Measurements from ENCODE around the gene LY86. TPM values are rescaled to one million over a fixed set of nuclear protein-coding genes. Genes with fewer than 3 reads are reported as not detected.

Gene LY86
- total RNA-seq, 2 experiments from 2014 or later = 1.2 to 1.3 TPM

DNA sequence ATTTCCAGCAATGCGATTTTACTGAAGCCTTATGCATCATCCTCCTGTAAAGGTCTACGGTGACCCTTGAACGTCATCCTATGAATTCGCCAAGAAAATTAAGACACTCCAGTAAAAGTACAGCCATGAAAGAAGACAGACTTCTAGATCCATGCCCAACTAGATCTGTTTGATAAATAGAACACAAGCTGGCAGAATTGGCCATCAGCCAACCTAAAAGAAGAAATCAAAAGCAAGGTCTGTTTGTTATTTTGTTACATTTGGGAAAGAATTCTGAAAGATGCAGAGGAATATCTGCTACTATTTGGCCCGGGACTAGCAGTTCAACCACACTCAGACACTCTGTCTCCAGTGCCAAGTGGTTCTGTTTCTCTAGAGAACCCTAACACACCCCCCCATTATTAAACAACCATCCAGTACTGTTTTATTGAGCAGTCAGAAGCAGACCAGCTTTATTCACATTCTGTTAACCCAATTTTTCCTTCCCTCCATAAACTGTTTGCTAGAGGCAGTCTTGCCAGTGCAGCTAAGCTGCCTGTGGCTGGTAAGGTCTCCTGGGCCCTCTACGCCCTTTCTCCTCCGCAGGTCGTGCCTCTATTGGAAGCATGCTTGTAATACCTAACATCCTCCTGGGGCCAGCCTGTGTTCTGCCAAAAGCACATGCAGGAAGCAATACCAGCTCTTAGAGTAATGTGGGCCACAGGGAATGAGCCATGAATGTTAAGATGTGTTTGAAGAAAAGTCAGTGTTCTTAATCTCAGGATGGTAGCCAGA lies 30.7 kb downstream of the LY86 start:
- Mint-ChIP-seq H3K4me3 (no peak overlapping the region), H3K4me1 (peaks cover 33% of the 10 kb centered on the region), H3K27ac (no peak overlapping the region), H3K27me3 (no peaks in the 10 kb centered on the region), H3K36me3 (no peaks in the 10 kb centered on the region), H3K9me3 (no peaks in the 10 kb centered on the region)
- DNase-seq = no peak

DNA sequence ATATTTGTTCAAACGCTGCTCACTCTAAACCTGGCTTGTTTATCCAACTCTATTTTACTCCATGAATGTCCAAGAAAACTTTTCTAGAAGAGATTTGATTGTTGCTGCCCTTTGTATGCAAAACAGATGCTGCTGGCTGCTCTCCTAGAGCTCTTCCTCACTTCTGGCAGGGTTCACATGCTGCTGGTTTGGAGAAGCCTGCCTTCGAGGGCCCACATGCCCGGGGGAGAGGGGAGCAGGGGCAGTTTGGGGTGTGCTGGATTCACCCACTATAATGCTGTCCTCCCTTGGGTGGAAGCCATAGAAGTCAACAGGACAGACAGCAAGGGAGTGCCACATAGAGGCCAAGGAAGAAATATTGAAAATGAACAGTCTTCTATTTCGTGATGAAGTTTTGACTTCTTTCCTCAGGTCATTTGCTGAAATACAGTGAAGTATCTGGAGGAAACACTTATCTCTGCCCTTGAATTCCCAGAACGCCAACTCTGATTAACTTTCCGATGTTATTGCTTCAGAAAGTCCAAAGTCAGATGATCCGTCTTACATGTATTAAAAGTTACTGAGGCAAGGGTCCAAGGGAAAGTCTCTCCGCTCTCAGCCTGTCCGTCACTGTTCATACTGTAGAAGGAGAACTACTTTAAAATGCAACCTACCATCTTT lies 32.4 kb downstream of the LY86 start:
- H3K4me1 Mint-ChIP-seq = peaks cover 31% of the 10 kb centered on the region
- H3K9me3 Mint-ChIP-seq = no peaks in the 10 kb centered on the region
- H3K27ac Mint-ChIP-seq = no peak overlapping the region
- no peaks in the 10 kb centered on the region for H3K27me3 Mint-ChIP-seq
- H3K36me3 Mint-ChIP-seq = no peaks in the 10 kb centered on the region
- no peak for DNase-seq
- H3K4me3 Mint-ChIP-seq = no peak overlapping the region

DNA sequence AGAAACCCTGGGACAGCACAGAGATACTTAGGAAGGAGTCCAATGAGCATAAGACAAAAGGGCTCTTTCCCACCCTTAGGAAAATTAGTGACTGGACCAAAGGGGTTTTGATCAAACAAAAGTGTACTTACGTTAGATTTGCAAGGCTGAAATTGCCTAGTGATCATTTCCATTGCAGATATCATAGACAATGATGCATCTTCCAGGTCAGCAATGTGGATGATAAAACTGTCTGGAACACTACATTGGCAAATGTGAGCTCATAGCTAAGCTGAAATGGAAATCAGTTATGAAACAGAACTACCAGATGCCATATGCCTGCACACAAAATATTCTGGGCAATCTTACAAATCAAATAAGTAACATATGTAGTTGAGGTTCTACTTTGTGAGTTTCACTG lies 34.0 kb downstream of the LY86 start:
- Mint-ChIP-seq H3K36me3 (no peaks in the 10 kb centered on the region), H3K27ac (no peak overlapping the region), H3K27me3 (no peaks in the 10 kb centered on the region), H3K9me3 (no peaks in the 10 kb centered on the region), H3K4me3 (no peak overlapping the region), H3K4me1 (peaks cover 26% of the 10 kb centered on the region)
- DNase-seq = no peak

DNA sequence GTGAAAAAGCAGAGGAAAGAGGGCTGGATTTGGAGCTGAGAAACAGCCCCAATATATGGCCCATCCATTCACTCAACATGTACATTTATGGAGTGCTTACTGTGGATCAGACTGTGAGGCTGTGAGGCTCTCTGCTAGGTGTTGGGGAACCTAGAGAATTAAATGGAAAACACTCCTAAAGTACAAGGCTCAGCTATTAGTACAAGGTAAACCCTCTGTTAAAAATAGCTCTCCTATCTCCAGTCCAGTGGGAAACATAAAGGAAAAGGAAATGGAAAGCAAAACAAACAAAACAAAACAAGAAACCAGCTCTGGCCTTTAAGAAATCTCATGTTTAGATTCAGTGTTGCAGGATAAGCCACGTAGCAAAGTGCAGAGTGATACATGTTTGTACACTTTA lies 35.0 kb downstream of the LY86 start:
- Mint-ChIP-seq H3K27me3 (no peaks in the 10 kb centered on the region), H3K4me3 (no peak overlapping the region), H3K27ac (no peak overlapping the region), H3K9me3 (no peaks in the 10 kb centered on the region), H3K4me1 (peaks cover 25% of the 10 kb centered on the region), H3K36me3 (no peaks in the 10 kb centered on the region)
- no peak for DNase-seq

DNA sequence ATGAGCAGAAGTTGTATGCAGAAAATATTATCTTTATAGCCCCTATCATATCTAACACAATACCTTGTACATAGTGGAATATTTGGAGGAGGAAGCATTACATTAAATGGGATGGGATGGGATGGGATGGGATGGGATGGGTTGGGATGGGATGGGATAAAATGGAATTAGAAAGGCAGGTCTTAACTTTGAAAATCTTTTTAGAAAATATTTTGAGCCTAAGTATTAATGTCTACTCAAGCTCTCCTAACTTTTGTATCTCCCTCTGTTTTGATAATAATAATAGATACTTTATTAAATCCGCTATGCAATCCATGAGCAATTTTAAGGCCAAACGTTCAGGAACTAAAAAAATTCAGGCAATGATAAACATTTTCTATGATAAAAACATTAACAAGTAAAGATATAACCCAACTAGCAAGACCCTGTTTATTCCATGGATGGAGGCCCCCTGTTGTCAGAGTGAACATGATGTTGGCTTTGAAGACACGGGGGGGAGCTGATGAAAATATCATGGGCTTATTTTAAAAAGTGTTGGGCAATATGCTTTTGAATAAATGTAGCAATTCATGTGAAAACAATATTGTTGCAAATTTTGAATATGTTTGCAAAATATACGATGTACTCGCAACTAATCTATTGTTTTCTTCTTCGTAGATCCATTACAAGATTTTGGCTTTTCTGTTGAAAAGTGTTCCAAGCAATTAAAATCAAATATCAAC lies 35.9 kb downstream of the LY86 start:
- Mint-ChIP-seq H3K27ac (no peak overlapping the region), H3K4me3 (no peak overlapping the region), H3K27me3 (no peaks in the 10 kb centered on the region), H3K9me3 (no peaks in the 10 kb centered on the region), H3K36me3 (no peaks in the 10 kb centered on the region), H3K4me1 (peaks cover 18% of the 10 kb centered on the region)
- DNase-seq = no peak

DNA sequence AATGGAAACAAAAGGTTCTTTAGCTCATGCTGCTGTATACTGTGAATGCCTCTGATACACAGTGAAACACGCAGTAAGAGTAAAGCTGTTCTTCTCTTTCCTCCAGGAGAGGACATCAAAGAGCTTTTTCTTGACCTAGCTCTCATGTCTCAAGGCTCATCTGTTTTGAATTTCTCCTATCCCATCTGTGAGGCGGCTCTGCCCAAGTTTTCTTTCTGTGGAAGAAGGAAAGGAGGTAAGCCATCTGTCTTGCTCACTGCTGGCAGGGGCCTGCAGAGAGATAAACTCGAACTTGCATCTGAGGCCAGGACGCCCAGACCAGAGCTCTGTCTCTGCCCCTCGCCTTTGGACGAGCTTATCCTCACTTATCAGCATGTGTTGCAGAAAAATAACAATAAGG lies 37.7 kb downstream of the LY86 start:
- H3K36me3 Mint-ChIP-seq = no peaks in the 10 kb centered on the region
- no peak for DNase-seq
- no peaks in the 10 kb centered on the region for H3K9me3 Mint-ChIP-seq
- H3K4me3 Mint-ChIP-seq = no peak overlapping the region
- H3K27ac Mint-ChIP-seq = no peak overlapping the region
- peaks cover 12% of the 10 kb centered on the region for H3K4me1 Mint-ChIP-seq
- H3K27me3 Mint-ChIP-seq = no peaks in the 10 kb centered on the region

DNA sequence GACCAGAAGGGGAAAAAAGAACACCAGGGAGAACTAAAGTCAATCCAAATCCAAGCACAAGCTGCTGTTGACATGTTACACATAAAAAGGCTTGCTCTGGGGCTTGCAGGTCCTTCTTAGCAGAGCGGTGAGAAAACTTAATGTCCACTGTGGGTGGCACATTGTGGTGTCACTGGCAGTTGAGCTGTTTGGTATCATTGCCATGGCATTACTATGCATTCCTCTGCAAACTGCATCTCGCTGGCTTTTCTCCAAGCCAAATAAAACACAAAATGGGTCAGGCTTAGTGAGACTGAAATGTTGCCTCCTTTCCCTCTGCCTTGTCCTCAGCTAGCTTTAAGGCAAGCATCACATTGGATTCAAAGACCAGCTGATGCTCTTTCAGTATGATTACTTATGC lies 40.9 kb downstream of the LY86 start:
- Mint-ChIP-seq H3K36me3 (no peaks in the 10 kb centered on the region), H3K27ac (no peak overlapping the region), H3K4me3 (no peak overlapping the region), H3K27me3 (no peaks in the 10 kb centered on the region), H3K4me1 (peaks cover 18% of the 10 kb centered on the region), H3K9me3 (no peaks in the 10 kb centered on the region)
- DNase-seq = no peak

DNA sequence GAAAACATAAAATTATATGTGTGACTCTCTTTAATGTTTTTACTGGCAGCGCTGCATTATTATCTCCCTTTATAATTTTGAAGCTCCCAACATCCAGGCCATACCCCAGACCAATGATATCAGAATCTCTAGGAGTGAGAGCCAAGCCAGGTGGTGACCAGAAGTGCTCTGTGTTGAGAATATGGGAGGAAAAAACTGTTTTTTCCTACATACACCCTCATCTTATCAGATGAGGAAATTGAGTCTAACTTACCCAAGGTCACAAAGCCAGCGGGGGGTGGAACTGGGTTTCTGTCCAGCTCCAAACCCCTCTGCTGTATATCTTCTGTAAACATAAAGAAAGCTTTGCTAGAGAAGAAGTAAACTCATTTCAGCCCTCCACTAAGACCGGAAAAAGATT lies 42.5 kb downstream of the LY86 start:
- H3K27ac Mint-ChIP-seq = no peak overlapping the region
- DNase-seq = no peak
- no peaks in the 10 kb centered on the region for H3K9me3 Mint-ChIP-seq
- H3K4me1 Mint-ChIP-seq = peaks cover 23% of the 10 kb centered on the region
- H3K4me3 Mint-ChIP-seq = no peak overlapping the region
- H3K36me3 Mint-ChIP-seq = no peaks in the 10 kb centered on the region
- H3K27me3 Mint-ChIP-seq = no peaks in the 10 kb centered on the region

DNA sequence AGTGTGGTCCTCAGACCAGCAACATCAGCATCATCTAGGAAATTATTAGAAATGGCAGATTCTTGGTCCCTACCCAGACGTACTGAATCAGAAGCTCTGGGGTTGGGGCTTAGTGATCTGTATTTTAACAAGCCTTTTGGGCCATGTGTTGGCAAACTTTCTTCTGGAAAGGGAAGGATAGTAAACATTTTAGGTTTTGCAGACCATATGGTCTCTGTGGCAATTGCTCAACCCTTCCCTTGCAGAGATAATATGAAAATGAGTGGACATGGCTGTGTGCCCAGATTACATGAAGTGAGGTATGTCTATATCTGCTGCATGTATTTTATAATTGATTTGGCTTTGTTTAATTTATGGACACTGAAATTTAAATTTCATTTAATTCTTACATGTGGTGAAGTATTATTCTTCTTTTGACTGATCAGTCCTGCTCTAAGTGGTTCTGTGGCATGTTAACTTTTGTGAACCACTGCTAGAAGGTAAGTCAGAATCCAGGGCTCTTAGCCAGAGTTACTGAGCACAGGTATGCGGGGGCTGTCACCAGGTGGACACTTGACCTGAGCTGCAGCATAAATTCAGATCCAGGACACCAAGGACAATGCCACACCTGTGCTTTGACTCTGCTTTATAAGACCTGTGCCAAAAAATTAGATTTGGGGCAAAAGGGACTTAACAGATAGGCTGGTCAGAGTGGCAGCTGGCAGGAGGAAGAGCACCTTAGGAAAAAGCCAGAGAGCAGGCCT lies 43.2 kb downstream of the LY86 start:
- no peaks in the 10 kb centered on the region for H3K36me3 Mint-ChIP-seq
- no peak for DNase-seq
- no peak overlapping the region for H3K4me3 Mint-ChIP-seq
- H3K27me3 Mint-ChIP-seq = no peaks in the 10 kb centered on the region
- peaks cover 26% of the 10 kb centered on the region for H3K4me1 Mint-ChIP-seq
- no peaks in the 10 kb centered on the region for H3K9me3 Mint-ChIP-seq
- no peak overlapping the region for H3K27ac Mint-ChIP-seq

DNA sequence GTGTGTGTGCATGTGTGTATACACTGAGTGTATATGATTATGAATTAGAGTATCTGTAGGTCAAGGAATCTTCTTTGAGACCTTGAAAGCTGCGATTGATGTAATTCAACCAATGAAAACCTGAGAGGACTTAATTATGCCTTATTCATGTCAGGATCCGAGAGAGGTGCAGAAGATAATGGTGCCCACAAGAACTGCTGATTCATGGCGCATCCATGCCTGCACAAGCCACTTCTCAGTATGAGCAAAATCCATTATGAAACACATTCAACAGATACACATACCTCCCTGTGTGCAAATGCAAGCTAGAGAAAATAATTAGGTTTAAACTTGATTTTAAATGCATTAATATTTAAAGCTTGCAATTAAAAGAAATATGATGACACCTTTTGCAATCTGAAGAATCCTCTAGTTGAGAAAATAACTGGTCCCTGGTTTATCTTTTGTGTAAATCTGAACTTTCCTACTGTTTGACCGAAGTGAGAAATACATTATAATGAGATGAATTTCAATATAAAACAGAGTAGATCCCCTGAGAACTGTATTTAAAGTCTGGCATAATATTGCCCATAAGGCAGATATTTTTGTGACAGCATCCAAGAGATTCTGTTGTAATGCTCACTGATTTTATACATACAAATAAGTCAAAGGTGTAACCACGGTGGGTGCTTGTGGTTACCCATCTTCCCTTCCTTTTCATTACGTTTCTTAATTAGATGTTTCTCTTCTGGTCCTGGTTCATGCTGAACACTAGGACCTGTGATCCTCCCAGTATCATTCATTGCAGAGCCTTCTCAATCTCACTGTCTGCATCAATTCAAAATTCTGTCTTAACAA lies 45.6 kb downstream of the LY86 start:
- Mint-ChIP-seq H3K36me3 (no peaks in the 10 kb centered on the region), H3K27me3 (no peaks in the 10 kb centered on the region), H3K4me1 (peaks cover 22% of the 10 kb centered on the region), H3K4me3 (no peak overlapping the region), H3K27ac (no peak overlapping the region), H3K9me3 (no peaks in the 10 kb centered on the region)
- DNase-seq = no peak

DNA sequence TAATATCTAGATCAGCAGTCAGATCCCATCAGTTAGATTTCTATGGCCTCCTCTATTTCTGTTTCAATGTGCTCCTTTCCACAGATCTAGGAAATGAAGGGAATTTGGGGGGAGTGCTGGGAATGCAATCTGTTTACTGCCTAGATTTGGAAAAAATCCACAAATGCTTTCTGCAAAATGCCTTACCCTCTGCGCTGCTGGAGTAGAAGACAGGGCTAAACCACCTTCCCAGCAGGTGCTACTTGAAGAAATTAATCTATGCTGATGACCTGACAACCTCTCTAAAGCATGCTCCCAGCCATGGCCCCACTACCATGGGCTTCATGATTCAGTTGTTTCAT lies 46.2 kb downstream of the LY86 start:
- Mint-ChIP-seq H3K27me3 (no peaks in the 10 kb centered on the region), H3K4me1 (peaks cover 25% of the 10 kb centered on the region), H3K4me3 (no peak overlapping the region), H3K36me3 (no peaks in the 10 kb centered on the region), H3K27ac (no peak overlapping the region), H3K9me3 (no peaks in the 10 kb centered on the region)
- no peak for DNase-seq

DNA sequence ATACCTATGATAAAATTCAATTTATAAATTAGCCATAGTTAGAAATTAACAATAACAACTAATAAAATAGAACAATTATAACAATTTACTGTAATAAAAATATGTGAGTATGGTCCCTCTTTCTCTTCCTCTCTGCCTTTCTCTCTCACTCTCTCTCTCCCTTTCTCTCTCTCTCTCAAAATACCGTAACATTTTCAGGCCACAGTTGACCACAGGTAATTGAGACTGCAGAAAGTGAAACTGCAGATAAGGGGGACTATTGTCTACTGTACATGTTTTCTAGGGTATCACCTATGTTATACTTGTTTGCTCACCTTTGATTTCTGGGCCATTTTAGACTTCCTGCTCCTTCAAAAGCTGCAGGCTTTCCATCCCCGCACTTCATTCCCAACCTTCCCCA lies 46.8 kb downstream of the LY86 start:
- no peak overlapping the region for H3K27ac Mint-ChIP-seq
- DNase-seq = no peak
- peaks cover 25% of the 10 kb centered on the region for H3K4me1 Mint-ChIP-seq
- no peaks in the 10 kb centered on the region for H3K36me3 Mint-ChIP-seq
- H3K27me3 Mint-ChIP-seq = no peaks in the 10 kb centered on the region
- no peaks in the 10 kb centered on the region for H3K9me3 Mint-ChIP-seq
- no peak overlapping the region for H3K4me3 Mint-ChIP-seq

DNA sequence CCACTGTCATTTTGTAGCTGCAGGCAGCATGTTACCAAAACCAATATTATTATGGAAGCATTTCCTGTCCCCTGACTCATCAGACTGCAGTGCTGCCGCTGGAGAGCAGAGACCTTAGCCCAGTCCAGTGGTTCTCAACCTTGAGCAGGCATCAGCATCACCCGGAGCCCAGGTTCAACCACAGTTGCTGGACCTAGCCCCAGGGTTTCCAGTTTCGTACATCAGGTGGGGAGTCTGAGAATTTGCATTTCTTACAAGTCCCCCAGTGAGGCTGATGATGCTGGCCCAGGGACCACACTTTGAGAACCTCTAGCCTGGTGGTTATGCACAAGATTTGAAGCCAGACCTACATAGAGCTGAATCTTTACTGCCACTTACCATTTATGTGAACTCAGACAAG lies 47.3 kb downstream of the LY86 start:
- no peak for DNase-seq
- no peaks in the 10 kb centered on the region for H3K27me3 Mint-ChIP-seq
- H3K9me3 Mint-ChIP-seq = no peaks in the 10 kb centered on the region
- H3K36me3 Mint-ChIP-seq = no peaks in the 10 kb centered on the region
- H3K27ac Mint-ChIP-seq = no peak overlapping the region
- no peak overlapping the region for H3K4me3 Mint-ChIP-seq
- H3K4me1 Mint-ChIP-seq = peaks cover 25% of the 10 kb centered on the region

DNA sequence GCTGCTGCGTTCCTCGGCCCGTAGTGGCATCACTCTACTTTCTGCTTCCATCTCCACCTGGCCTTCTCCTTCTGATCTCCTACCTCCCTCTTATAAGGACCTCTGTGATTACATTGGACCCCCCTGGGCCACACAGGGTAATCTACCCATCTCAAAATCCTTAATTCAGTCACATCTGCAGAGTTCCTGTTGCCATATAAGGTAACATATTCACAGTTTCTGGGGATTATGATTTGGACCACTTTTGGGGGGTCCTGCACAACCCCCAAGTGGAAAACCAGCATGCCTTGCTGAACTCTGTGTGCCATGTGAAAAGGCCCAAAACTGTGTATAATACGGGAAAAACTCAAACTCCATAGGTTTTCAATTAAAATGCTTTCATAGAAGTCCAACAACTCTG lies 51.1 kb downstream of the LY86 start:
- Mint-ChIP-seq H3K36me3 (peaks cover 2% of the 10 kb centered on the region), H3K27me3 (no peaks in the 10 kb centered on the region), H3K9me3 (no peaks in the 10 kb centered on the region), H3K4me3 (no peak overlapping the region), H3K4me1 (peaks cover 17% of the 10 kb centered on the region), H3K27ac (no peak overlapping the region)
- no peak for DNase-seq

All from activated naive CD8-positive, alpha-beta T cell treated with anti-CD3 and anti-CD28 coated beads for 36 hours (primary cell).